AG20443 (cell line): ENCODE results near the gene CDKL4.
A peak's percentile ranks its signal among the peaks of the same experiment; 100 is the strongest.
"Not testable (repeated sequence)": the region's sequence is repeated elsewhere in the genome, so short reads cannot be mapped to it uniquely, and the experiment has no call there.

ENCODE experiments used
- DNase-seq: peaks from one replicate; pipeline ENCODE4 v3.0.0; 2012; ENCODE audit warnings: low spot score, mixed read lengths

CDKL4 gene

DNA sequence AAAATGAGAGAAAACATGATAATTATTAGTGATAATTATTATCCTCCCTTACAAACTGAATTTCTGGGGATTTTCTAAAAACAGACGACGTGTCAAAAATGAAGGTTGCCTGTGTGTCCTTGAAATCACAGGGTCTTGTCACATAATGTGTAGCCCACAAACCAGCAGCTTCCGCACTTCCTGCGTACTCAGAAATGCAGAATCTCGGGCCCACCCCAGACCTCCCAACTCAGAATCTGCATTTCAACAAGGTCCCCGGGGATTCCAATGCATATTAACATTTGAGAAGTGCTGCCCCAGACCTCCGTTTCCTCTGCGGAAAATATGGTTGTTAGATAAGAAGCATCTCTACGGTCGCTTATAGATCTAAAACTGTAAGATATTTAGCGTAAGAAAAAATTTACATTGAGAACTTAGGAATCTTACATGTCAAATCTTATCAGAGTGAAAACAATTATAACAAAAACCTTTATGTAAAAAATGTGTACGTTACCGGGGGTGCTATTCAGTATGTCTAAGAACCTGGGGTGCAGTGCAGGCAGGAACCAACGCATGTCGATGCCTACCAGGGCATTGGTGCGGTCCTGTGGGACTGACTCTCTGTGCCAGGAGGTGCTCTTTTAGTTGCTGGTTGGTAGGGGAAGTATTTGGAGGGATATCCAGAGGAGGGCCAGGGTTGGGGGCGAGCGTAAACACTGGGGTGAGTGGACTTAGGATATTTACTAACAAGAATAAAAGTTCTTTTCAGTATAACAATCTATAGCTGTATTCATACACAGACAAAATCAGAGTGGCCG is 15.2 kb downstream of the CDKL4 start:
- DNase-seq, result no peak

DNA sequence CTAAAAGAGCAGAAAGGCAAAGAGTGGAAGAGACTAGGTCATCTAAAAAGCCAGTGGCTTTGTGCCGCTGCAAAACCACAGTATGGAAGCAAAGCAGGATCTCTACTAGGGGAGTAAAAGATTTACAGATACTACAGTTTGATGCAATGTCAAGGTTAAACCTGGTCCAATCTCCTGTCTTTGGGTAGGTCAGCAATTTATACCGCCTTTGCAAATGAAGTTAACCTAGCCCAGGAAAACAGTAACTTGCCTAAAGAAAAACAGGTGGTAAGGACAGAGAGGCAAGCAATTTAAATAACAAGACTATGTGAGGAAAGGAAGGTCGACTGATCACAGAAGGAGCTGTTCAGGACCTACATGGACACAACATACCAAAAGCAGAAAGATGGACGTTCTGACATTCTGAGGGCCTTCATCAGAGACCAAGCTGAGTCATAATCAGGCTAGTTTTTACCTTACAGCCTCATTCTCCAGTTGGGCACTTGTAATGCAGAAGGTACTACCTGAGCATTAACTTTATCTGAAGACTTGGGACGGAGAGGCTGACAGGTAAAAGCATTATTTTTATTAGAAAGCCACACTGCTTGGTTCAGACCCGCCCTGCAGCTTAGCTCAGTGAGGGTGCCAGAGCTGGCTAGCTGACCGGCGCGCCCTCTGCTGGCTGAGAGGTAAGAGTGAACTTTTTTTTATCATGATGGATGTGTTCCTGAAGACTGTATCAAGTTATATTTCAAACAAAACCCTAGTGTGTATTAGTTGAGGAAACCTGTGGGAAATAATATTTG is 15.9 kb downstream of the CDKL4 start:
- DNase-seq, result peak; percentile 85

DNA sequence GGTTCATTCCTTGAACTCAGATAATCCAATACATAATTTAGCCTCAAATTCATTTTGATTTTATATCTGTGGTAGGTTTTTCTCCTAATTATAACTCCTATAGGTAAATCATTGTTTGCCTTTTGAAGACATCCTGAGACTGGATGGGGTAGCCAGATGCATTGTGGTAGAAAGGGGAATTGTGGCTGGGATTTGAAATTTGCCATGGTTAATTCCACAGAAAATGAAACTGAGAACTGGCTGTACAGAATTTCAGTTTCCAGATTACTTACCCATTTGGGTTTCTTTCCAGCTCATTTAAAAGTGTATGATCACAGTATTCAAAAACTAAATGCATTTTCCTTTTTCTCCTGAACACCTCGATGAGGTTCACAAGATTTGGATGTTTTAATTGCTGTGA is 18.2 kb downstream of the CDKL4 start:
- no peak for DNase-seq

DNA sequence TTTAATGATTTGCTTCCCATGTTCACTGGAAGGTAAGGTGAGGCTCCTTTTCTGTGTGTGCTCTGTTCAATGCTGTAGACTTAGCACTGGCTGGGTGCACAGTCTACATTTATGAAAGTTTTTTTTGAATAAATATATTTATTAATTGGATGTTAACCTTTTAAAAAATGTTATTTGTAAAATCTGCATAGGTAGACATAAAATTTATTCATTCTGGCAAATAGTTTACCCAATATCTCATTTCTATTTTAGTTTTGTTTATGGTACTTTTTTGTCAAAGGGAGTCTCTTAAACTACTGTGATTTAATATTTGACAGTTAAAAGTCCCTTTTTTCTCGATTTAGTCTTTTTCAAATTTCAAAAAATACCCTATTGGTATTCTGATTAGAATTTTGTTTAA is 19.9 kb downstream of the CDKL4 start:
- DNase-seq, result no peak

DNA sequence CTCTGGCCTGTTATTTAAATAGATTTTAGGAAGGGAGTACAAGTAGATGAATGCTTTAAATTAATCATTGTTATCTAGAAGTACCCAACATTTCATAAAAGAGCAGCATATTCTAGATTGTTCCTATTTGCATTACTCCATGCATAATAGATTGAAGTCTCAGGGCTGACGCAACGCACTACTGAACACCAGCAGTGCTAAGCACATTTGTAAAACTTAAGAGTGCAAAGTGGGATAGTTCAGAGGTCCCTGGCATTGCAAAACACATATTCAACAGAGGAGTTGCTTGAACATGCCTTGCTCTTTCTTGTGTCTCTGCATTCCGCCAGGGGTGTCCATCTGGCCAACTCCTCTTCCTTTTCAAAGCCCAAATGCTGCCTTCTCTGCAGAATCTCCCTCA is 22.3 kb downstream of the CDKL4 start:
- DNase-seq, result no peak

DNA sequence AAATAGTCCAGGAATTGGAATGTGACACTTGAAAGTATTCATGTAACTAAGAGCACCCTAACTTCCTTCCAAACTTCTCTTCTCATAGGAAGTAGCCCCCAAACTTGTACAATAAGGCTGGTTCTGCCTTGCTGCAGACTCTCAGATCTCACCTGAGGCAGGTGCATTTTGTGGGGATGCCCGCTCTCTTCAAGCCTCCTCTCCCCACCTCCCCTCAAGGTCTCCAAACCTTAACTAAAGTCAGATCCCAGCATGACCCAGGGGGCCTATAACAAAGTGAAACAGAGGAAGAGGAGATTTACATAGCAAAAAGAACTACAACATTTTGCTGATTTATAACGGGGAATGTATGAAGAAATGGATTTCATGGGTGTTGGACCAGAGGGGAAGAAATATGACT is 23.6 kb downstream of the CDKL4 start:
- DNase-seq, result no peak

DNA sequence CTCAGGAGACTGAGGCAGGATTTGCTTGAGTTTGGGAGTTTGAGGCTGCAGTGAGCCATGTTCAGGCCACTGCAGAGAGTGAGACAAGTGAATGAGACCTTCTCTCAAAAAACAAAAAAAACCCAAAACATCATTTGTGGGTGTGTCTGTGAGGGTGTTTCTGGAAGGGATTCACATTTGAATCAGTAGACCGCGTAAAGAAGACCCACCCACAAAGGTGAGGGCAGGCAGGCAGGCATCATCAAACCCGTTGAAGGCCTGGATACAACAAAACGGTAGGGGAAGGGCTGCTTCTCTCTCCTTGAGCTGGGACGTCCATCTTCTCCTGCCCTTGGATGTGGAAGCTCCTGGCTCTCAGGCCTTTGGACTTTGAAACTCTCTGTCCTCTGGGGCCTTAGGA is 25.4 kb downstream of the CDKL4 start:
- DNase-seq, result no peak

DNA sequence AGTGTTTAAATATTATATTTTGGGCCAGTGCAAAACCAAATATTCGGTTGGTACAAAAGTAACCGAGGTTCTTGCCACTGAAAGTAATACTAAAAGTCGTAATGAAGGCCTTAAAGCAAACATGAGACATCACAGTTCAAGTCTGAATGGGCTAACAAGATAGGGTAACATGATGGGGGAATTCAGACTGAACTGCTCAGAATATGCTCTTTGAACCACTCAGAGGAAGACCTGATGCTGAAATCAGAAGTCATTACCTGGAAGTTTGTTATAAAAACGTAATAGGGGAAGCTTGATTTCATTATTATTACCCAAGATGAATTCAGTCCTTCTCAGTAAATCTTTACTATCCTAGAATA is 26.6 kb downstream of the CDKL4 start:
- DNase-seq, result no peak

DNA sequence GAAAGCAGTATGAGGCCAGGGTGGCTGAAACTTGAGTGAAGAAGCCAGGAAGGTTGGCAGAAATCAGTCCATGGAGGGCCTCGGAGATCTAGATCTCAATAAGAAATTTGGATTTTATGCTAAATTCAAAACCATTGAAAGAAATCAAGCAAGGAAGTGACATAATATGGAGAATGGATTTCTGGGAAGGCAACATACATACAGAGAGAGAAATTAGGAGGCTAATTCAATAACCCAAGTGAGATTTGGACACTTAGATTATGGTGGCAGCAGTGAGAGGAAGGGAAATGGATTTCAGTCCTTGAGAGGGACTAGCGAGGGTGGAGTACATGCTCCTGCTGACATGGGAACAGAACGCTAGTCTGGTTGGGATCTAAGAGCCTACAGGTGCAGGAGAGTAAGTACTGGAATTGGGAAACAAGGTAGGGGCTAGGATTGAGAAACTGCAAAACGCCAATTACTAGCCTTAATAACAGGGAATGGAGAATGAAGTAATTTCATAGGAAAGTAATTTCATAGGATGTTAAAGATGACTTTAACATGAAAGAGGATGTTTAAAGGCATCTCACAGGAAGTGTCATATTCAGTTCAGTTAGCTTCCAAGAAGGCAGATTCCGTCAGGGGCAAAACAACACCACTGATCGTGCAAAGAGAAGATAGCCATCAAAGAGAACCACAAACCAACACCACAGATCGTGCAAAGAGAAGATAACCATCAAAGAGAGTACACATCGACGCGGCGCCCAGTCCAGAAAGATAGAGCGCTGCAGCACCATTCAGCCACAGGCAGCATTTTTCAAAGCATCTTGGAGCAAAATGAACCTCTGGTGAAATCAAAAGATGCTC is 27.2 kb downstream of the CDKL4 start:
- no peak for DNase-seq

DNA sequence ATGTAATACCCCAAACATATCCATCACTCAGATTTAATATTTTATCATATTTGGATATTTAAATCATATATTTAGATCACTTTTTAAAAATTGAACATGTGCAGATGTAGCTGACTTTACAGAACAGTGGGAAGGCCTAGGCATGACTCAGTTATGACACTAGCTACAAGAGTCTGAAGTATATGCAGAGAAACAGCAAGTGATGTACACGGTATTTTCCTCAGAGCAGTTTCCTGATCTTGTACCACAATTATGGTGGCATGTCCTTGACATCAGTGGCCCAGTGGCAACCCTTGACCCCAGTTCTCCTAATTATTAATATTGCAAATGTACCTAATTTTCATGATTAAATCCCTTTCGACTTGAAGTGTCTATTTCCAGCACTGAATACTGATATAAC is 28.2 kb downstream of the CDKL4 start:
- no peak for DNase-seq

DNA sequence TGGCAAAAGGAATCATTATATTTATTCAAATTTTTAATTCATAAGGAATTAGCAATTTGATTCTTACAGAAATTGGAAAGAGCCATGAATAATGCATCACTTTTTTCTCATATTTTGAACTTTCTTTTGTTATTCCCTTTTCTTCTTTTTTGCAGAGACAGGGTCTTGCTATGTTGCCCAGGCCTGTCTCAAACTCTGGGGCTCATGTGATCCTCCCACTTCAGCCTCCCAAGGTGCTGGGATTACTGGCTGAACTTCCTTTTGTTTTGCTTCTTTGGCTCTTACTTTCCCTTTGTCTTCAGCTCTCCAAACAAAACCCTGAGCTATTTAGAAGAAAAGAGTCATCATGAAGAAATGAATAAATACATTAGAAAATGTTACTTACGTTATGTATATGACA is 30.8 kb downstream of the CDKL4 start:
- DNase-seq, result no peak

DNA sequence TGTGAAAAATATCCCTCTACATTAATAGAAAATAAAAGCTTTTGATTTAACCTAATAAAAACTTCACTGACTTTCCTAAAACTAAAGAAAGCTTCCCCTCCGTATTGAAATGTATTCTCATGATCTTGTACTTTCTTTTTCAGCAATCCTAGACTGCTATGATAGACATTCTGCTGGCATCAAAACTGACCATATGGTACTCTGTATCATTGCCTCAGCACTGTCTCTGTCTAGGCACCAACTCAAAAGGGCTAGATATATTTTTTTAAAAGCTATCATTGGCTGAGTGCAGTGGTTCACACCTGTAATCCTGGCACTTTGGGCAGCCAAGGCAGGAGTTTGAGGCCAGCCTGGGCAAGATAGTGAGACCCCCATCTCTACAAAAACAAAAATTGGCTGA is 32.9 kb downstream of the CDKL4 start:
- no peak for DNase-seq

DNA sequence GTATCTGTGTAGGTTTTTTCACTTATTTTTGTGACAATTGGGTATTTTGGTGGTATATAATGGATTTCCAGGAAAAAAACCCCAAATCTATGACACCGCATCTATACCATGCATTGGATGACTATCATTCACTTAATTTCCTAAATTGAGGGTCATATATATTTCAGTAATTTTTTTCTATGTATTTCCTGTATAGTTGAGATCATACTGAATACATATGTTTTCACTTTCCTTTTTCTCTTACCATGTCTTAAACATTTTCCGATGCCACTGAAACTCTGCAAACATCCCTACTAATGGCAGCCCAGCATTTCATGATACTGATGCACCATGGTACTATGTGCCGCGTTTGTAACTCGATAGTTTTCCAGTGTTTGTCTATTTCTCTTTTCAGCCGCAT is 40.4 kb downstream of the CDKL4 start:
- no peak for DNase-seq

DNA sequence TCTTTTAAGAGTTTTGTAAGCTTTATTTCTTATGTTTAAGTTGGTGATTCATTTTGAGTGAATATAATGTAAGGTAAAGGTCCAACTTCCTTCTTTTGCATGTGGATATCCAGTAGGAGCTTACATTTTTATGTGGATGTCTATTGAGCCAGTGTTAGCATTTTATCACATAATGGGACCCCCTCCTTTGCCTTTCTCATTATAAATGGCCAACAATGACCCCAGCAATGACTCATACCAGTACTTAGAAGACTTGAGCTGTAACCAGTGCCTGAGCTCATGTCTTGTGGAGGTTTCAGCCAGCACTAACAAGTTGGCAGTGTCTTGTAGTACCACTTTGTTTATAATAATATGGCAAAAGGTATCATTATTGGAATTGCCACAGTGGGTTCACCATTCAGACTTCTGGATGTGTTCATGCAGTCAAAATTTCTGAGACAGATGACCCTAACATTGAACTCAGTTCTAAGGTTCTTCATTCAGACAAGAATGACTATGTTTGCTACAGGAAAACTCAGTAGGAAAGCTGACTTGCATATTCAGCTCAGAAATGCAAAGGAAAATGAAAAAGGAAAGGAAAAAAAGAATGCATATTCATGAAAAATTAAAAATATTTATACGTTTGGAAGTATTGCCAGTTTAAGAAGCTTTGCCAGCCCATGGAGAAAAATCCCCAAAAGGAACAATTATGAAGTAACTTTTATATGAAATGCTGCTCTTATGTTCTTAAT is 41.0 kb downstream of the CDKL4 start:
- no peak for DNase-seq

DNA sequence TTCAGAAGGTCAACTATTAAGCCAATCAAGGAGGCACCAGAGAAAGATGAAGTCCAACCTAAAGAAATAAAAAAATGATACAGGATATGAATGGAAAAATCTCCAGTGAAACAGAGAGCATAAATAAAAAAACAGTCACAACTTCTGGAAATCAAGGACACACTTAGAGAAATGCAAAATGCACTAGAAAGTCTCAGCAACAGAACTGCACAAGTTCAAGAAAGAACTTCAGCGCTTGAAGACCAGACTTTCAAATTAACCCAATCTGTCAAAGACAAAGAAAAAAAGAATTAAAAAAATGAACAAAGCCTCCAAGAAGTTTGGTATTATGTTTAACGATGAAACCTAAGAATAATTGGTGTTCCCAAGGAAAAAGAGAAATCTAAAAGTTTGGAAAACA is 46.8 kb downstream of the CDKL4 start:
- DNase-seq, result not testable (repeated sequence)

DNA sequence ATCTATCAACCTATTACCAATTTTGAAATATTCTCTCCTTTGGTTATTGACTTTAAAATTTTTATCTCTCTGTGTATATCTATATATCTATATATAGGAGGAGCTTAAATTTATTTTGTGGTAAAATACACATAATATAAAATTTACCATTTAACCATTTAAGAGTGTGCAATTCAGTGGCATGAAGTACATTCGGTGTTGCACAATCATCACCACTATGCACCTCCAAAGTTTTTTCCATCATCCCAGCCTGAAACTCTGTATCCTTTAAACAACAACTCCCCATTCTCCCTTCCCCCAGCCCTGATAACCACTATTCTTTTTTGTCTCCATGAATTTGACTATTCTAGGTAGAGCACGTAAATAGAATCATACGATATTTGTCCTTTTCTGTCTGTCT is 49.1 kb downstream of the CDKL4 start:
- DNase-seq, result no peak

DNA sequence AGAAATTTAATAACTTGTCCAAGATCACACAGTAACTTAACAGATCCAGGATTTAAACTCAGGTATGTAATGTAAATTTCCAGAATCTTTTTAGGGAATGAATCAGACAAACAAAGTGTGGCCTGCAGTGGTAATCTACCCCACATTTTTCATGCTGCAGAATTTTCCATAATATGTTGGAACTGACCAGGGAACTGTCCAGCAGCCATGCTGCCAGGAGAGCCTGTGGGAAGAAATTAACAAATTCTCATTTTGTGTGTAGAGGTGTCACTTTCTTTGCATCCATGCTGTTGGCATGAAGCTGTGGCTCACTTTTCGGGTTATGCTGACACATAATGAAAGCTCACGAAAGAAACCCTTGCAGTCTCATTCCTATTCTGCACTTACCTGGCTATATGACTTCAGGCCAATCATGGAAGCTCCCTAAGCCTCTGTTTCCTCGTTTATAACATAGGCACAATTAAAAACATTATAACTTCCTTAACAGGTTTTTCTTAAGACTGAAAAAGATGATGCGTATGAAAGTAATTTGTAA is 54.7 kb downstream of the CDKL4 start:
- DNase-seq, result no peak

DNA sequence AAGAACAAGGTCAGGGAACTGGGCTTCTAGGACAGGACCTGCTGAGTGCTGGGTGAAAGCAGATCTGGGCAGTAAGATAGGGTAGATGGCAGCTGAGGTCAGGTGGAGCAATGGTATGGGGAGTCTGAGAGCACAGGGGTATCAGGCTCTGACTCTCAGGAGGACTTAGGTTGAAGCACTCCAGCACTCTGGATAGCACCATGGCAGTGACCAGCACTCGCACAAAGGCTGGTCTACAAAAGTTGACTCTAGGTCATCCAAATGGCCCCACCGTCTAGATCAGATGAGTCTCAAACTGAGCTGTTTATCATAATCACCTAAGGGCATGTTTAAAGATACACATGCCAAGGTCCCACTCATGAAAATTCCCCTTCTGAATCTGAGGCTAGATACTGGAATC is 60.1 kb downstream of the CDKL4 start:
- no peak for DNase-seq

DNA sequence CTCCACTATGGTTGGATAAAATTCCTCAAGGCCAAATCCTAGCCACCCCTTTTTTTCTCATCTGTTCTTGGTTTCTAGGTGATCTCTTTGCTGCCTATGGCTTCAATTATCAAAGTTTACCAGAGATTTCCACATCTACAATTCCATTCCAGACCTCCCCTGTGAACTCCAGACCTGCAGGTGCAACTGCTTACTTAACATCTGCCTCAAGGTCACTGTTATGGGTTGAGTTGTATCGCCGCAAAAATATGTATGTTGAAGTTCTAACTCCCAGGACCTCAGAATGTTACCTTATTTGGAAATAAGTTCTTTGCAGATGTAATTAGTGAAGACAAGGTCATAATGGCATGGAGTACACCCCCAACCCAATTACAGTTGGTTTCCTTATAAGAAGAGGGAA is 62.5 kb downstream of the CDKL4 start:
- no peak for DNase-seq

DNA sequence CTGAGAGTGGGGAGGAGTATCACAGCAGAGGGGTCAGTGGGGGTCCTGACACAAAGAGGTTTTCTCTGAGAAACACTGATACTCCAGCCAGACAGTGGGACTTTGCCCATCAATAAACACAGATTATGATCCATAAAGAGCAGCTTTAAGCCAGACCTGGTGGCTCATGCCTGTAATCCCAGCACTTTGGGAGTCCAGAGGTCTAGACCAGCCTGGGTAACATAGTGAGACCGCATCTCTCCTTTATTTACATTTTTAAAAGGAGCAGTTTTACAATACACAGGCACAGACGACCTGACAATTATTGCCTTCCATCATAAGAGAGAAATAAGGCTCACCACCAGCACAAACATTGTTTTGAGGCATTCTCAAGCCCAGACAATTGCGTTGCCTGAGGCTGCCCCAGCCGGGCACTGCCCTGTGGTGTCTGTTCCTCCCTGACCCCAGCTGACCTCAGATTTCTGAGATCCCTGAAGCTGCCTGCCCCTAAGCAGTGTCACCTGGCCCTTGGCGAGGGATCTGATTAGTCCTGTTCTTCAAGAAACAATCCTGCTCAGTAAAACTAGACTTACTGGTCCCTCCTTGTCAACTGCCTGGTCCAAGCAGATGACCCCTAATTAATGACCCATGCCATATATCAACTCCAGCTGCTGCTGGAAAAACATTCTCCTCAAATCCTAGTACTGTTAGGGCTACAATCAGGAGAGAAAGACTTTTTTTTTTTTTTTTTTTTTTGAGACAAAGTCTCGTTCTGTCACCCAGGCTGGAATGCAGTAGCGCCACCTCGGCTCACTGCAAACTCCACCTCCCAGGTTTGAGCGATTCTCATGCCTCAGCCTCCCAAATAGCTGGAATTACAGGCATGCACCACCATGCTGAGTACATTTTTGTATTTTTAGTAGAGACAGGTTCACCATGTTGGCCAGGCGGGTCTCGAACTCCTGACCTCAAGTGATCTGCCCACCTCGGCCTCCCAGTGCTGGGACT is 63.5 kb downstream of the CDKL4 start:
- DNase-seq, result no peak

DNA sequence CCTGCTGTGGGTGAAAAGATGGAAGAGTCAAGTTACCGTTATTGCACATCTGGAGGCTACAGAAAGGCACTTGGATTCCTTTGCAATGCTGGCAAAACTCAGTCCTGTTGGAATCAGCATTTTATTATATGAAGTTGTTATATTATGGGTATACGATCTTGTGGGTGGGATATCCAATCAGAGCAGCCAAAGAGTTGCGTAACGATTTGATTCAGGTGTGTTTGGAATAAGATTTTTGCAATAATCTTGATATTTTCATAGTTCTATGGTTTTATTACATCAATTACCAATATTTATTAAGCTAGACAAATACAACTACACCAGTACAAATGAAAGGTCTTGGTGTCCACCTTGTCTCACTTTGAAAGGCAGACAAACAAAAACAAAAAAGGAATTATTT is 65.0 kb downstream of the CDKL4 start:
- DNase-seq, result no peak
